IMR-90 (cell line): ENCODE results near the gene CDH13.

Source experiments
- BHLHE40 ChIP-seq: fragments of 150-350 bp; IDR thresholded peaks from 2 replicates; pipeline ENCODE4 v1.6.1; 2016; ENCODE audit warnings: mild to moderate bottlenecking, low read depth, low read length
- CEBPB ChIP-seq: IDR thresholded peaks from 2 replicates; pipeline ENCODE4 v1.6.1; 2012; ENCODE audit warnings: low read depth, low read length, improper control_type of control experiment
- MAFK ChIP-seq: IDR thresholded peaks from 2 replicates; pipeline ENCODE4 v1.6.1; 2012; ENCODE audit warnings: low read depth, low read length, improper control_type of control experiment
- MAZ ChIP-seq: IDR thresholded peaks from 2 replicates; pipeline ENCODE4 v1.6.1; 2012; ENCODE audit warnings: low read depth, mild to moderate bottlenecking, low read length, improper control_type of control experiment, moderate library complexity, borderline replicate concordance
- MXI1 ChIP-seq: IDR thresholded peaks from 2 replicates; pipeline ENCODE4 v1.6.1; 2012; ENCODE audit warnings: low read depth, mild to moderate bottlenecking, low read length, moderate library complexity, borderline replicate concordance
- NFE2L2 ChIP-seq: fragments of 150-350 bp; IDR thresholded peaks from 2 replicates; pipeline ENCODE4 v1.6.1; 2016; ENCODE audit warnings: low read depth, mild to moderate bottlenecking, low read length
- POLR2A ChIP-seq: IDR thresholded peaks from 2 replicates; pipeline ENCODE4 v1.6.1; 2012; ENCODE audit warnings: mild to moderate bottlenecking, low read depth, low read length
- RAD21 ChIP-seq: IDR thresholded peaks from 2 replicates; pipeline ENCODE4 v1.6.1; 2012; ENCODE audit warnings: low read length, improper control_type of control experiment
- RCOR1 ChIP-seq: IDR thresholded peaks from 2 replicates; pipeline ENCODE4 v1.6.1; 2012; ENCODE audit warnings: mild to moderate bottlenecking, low read length, improper control_type of control experiment; ENCODE audit not compliant: insufficient replicate concordance
- SMC3 ChIP-seq: fragments of 150-350 bp; IDR thresholded peaks from 2 replicates; pipeline ENCODE4 v1.6.1; 2016; ENCODE audit warnings: low read depth, mild to moderate bottlenecking, antibody characterized with exemption, low read length, moderate library complexity
- USF2 ChIP-seq: fragments of 150-350 bp; IDR thresholded peaks from 2 replicates; pipeline ENCODE4 v1.6.1; 2017; ENCODE audit warnings: mild to moderate bottlenecking, antibody characterized with exemption, low read length, low read depth
- TF ChIP-seq, protein P1 (sequence below): conservative IDR thresholded peaks from 2 replicates; pipeline ENCODE4 v1.5.1; 2012; ENCODE audit warnings: mild to moderate bottlenecking, low read depth, low read length, improper control_type of control experiment

GRCh38 chr16:83689385-83689831 is 1062.6 kb downstream of the CDH13 start:
- peak; percentile 65 for TF ChIP-seq RCOR1
- TF ChIP-seq, protein P1, sequence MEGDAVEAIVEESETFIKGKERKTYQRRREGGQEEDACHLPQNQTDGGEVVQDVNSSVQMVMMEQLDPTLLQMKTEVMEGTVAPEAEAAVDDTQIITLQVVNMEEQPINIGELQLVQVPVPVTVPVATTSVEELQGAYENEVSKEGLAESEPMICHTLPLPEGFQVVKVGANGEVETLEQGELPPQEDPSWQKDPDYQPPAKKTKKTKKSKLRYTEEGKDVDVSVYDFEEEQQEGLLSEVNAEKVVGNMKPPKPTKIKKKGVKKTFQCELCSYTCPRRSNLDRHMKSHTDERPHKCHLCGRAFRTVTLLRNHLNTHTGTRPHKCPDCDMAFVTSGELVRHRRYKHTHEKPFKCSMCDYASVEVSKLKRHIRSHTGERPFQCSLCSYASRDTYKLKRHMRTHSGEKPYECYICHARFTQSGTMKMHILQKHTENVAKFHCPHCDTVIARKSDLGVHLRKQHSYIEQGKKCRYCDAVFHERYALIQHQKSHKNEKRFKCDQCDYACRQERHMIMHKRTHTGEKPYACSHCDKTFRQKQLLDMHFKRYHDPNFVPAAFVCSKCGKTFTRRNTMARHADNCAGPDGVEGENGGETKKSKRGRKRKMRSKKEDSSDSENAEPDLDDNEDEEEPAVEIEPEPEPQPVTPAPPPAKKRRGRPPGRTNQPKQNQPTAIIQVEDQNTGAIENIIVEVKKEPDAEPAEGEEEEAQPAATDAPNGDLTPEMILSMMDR, result no peak
- no peak for TF ChIP-seq SMC3
- TF ChIP-seq MAZ, result no peak
- TF ChIP-seq POLR2A, result no peak
- peak; percentile 99 for TF ChIP-seq BHLHE40
- TF ChIP-seq MXI1, result no peak
- TF ChIP-seq RAD21, result no peak
- TF ChIP-seq CEBPB, result peak; percentile 90
- TF ChIP-seq MAFK, result no peak
- TF ChIP-seq NFE2L2, result no peak
- TF ChIP-seq USF2, result no peak
